ENCODE data around the gene GLT8D1. TPM values are rescaled to one million over a fixed set of nuclear protein-coding genes. Genes with fewer than 3 reads are reported as not detected.

The GLT8D1 gene
- total RNA-seq, 1 donor from 2014 or later, result 79.8 TPM

GRCh38 chr3:52724511-52724910 is 18.9 kb upstream of the GLT8D1 start:
- Mint-ChIP-seq H3K9me3 (ENCODE audit: low read depth) (peaks cover 8% of the 10 kb centered on the region), H3K27me3 (no peaks in the 10 kb centered on the region), H3K27ac (no peak overlapping the region), H3K4me1 (ENCODE audit: low read depth) (no peaks in the 10 kb centered on the region), H3K36me3 (ENCODE audit: insufficient read depth) (peaks cover 31% of the 10 kb centered on the region), H3K4me3 (ENCODE audit: low read depth) (no peak overlapping the region)
- TF ChIP-seq, protein P1, sequence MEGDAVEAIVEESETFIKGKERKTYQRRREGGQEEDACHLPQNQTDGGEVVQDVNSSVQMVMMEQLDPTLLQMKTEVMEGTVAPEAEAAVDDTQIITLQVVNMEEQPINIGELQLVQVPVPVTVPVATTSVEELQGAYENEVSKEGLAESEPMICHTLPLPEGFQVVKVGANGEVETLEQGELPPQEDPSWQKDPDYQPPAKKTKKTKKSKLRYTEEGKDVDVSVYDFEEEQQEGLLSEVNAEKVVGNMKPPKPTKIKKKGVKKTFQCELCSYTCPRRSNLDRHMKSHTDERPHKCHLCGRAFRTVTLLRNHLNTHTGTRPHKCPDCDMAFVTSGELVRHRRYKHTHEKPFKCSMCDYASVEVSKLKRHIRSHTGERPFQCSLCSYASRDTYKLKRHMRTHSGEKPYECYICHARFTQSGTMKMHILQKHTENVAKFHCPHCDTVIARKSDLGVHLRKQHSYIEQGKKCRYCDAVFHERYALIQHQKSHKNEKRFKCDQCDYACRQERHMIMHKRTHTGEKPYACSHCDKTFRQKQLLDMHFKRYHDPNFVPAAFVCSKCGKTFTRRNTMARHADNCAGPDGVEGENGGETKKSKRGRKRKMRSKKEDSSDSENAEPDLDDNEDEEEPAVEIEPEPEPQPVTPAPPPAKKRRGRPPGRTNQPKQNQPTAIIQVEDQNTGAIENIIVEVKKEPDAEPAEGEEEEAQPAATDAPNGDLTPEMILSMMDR (IDR thresholded peaks at IDR 0.05; ENCODE audit: unreplicated experiment), result no peak
- DNase-seq (ENCODE audit: low spot score, unreplicated experiment), result no peak

DNA sequence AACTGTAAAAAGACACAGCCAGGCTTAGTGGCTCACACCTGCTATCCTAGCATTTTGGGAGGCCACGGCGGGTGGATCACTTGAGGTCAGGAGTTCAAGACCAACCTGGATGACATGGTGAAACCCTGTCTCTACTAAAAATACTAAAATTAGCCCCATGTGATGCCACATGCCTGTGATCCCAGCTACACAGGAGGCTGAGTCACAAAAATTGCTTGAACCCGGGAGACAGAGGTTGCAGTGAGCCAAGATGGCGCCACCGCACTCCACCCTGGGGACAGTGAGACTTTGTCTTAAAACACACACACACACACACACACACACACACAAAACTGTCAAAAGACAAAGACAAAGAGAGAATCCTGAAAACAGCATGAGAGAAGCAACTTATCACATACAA is 18.3 kb upstream of the GLT8D1 start:
- Mint-ChIP-seq H3K4me1 (ENCODE audit: low read depth) (no peaks in the 10 kb centered on the region), H3K4me3 (ENCODE audit: low read depth) (no peak overlapping the region), H3K9me3 (ENCODE audit: low read depth) (peaks cover 5% of the 10 kb centered on the region), H3K36me3 (ENCODE audit: insufficient read depth) (peaks cover 28% of the 10 kb centered on the region), H3K27me3 (no peaks in the 10 kb centered on the region), H3K27ac (no peak overlapping the region)
- TF ChIP-seq, protein P1 (IDR thresholded peaks at IDR 0.05; ENCODE audit: unreplicated experiment), result no peak
- DNase-seq (ENCODE audit: low spot score, unreplicated experiment), result no peak

- DNase-seq (ENCODE audit: low spot score, unreplicated experiment), result no peak
- peak overlapping the region; percentile 84 for H3K27ac Mint-ChIP-seq
- H3K4me3 Mint-ChIP-seq (ENCODE audit: low read depth), result no peak overlapping the region
- H3K9me3 Mint-ChIP-seq (ENCODE audit: low read depth), result no peaks in the 10 kb centered on the region
- no peaks in the 10 kb centered on the region for H3K27me3 Mint-ChIP-seq
- TF ChIP-seq, protein P1 (IDR thresholded peaks at IDR 0.05; ENCODE audit: unreplicated experiment), result no peak
- H3K4me1 Mint-ChIP-seq (ENCODE audit: low read depth), result no peaks in the 10 kb centered on the region
- H3K36me3 Mint-ChIP-seq (ENCODE audit: insufficient read depth), result peaks cover 20% of the 10 kb centered on the region
Measured at GRCh38 chr3:52722491-52722890, 16.9 kb upstream of the GLT8D1 start.

DNA sequence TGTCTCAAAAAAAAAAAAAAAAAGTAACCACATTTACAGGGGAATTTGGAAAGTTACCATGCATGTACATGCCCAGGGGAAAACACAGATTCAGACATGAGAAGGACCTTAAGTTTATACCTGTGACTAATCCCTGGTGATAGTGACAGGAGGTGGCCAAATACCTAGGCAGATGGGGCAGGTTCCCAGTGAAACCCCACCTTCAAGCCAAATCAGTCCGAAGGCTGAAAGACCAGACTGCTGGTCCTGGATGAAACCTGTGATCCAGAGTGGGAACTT is 16.1 kb upstream of the GLT8D1 start:
- Mint-ChIP-seq H3K4me3 (ENCODE audit: low read depth) (no peak overlapping the region), H3K27me3 (no peaks in the 10 kb centered on the region), H3K4me1 (ENCODE audit: low read depth) (no peaks in the 10 kb centered on the region), H3K36me3 (ENCODE audit: insufficient read depth) (peaks cover 16% of the 10 kb centered on the region), H3K27ac (no peak overlapping the region), H3K9me3 (ENCODE audit: low read depth) (no peaks in the 10 kb centered on the region)
- TF ChIP-seq, protein P1 (IDR thresholded peaks at IDR 0.05; ENCODE audit: unreplicated experiment), result no peak
- no peak for DNase-seq (ENCODE audit: low spot score, unreplicated experiment)

- TF ChIP-seq, protein P1 (IDR thresholded peaks at IDR 0.05; ENCODE audit: unreplicated experiment), result no peak
- H3K4me1 Mint-ChIP-seq (ENCODE audit: low read depth), result no peaks in the 10 kb centered on the region
- no peak overlapping the region for H3K4me3 Mint-ChIP-seq (ENCODE audit: low read depth)
- H3K36me3 Mint-ChIP-seq (ENCODE audit: insufficient read depth), result peaks cover 16% of the 10 kb centered on the region
- H3K27me3 Mint-ChIP-seq, result no peaks in the 10 kb centered on the region
- no peaks in the 10 kb centered on the region for H3K9me3 Mint-ChIP-seq (ENCODE audit: low read depth)
- H3K27ac Mint-ChIP-seq, result no peak overlapping the region
- no peak for DNase-seq (ENCODE audit: low spot score, unreplicated experiment)
Measured at GRCh38 chr3:52721002-52721729, 15.6 kb upstream of the GLT8D1 start.

Data from progenitor cell of endocrine pancreas (in vitro differentiated cells).